ENCODE results near the gene F10.

Gene F10

DNA sequence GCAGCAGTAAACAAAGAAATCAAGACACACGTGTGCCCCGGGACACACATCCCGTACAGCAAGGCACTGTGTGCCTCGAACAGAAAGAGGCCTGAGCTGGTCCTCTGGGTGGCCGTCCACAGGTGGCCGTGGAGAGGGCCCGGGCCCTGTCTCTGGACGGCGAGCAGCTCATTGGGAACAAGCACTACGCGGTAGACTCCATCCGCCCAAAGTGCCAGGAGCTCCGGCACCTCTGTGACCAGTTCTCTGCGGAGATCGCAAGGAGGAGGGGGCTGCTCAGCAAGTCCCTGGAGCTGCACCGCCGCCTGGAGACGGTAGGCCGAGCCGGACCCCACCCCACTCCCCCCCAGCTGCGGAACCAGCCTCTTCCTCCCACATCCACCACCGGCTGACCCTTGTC, 47.7 kb upstream of the F10 start:
- H3K9ac ChIP-seq (ENCODE audit: low read length) = no peak overlapping the region
- H3K27ac ChIP-seq (ENCODE audit: low read depth, low read length) = no peak overlapping the region
- no peaks in the 10 kb centered on the region for H3K27me3 ChIP-seq (ENCODE audit: low read length)
- no peak for TF ChIP-seq EZH2phosphoT487 (conservative IDR thresholded peaks at IDR 0.05; ENCODE audit: low read length)
- TF ChIP-seq, protein P1, sequence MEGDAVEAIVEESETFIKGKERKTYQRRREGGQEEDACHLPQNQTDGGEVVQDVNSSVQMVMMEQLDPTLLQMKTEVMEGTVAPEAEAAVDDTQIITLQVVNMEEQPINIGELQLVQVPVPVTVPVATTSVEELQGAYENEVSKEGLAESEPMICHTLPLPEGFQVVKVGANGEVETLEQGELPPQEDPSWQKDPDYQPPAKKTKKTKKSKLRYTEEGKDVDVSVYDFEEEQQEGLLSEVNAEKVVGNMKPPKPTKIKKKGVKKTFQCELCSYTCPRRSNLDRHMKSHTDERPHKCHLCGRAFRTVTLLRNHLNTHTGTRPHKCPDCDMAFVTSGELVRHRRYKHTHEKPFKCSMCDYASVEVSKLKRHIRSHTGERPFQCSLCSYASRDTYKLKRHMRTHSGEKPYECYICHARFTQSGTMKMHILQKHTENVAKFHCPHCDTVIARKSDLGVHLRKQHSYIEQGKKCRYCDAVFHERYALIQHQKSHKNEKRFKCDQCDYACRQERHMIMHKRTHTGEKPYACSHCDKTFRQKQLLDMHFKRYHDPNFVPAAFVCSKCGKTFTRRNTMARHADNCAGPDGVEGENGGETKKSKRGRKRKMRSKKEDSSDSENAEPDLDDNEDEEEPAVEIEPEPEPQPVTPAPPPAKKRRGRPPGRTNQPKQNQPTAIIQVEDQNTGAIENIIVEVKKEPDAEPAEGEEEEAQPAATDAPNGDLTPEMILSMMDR (IDR thresholded peaks at IDR 0.05; ENCODE audit: insufficient read depth, low read length, poor library complexity, severe bottlenecking) = no peak
- H3F3A ChIP-seq (ENCODE audit: insufficient read depth) = no peaks in the 10 kb centered on the region
- H3K9me3 ChIP-seq (ENCODE audit: insufficient read depth, low read length) = no peaks in the 10 kb centered on the region
- H3K36me3 ChIP-seq (ENCODE audit: low read length) = no peaks in the 10 kb centered on the region
- H2AFZ ChIP-seq (ENCODE audit: low read depth, low read length, severe bottlenecking) = no peak overlapping the region
- no peaks in the 10 kb centered on the region for H3K9me2 ChIP-seq (replicated peaks; ENCODE audit: insufficient read depth, low read length)
- H4K20me1 ChIP-seq (ENCODE audit: low read depth, low read length) = no peaks in the 10 kb centered on the region
- no peak overlapping the region for H3K4me3 ChIP-seq (ENCODE audit: insufficient read depth, low read length, poor library complexity, severe bottlenecking)
- H3K79me2 ChIP-seq (ENCODE audit: insufficient read depth, low read length) = no peaks in the 10 kb centered on the region
- no peak overlapping the region for H3K4me2 ChIP-seq (ENCODE audit: low read depth, low read length, poor library complexity, severe bottlenecking)

DNA sequence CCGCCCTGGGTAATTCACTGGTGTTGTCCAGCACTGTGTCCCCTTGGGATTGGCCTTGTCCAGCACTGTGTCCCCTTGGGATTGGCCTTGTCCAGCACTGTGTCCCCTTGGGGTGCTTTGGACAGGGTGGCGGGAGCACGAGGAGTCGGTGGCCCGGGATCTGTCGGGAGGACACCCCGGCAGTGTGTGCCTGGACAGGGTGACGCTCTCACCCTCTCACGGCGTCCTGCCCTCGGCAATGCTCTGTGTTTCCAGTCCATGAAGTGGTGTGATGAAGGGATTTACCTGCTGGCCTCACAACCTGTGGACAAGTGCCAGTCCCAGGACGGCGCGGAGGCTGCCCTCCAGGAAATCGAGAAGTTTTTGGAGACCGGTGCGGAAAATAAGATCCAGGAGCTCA, 46.9 kb upstream of the F10 start:
- H2AFZ ChIP-seq (ENCODE audit: low read depth, low read length, severe bottlenecking) = no peak overlapping the region
- no peaks in the 10 kb centered on the region for H3F3A ChIP-seq (ENCODE audit: insufficient read depth)
- H3K4me3 ChIP-seq (ENCODE audit: insufficient read depth, low read length, poor library complexity, severe bottlenecking) = no peak overlapping the region
- H3K27me3 ChIP-seq (ENCODE audit: low read length) = no peaks in the 10 kb centered on the region
- no peak overlapping the region for H3K27ac ChIP-seq (ENCODE audit: low read depth, low read length)
- H4K20me1 ChIP-seq (ENCODE audit: low read depth, low read length) = no peaks in the 10 kb centered on the region
- H3K4me2 ChIP-seq (ENCODE audit: low read depth, low read length, poor library complexity, severe bottlenecking) = no peak overlapping the region
- H3K9me3 ChIP-seq (ENCODE audit: insufficient read depth, low read length) = no peaks in the 10 kb centered on the region
- H3K79me2 ChIP-seq (ENCODE audit: insufficient read depth, low read length) = no peaks in the 10 kb centered on the region
- TF ChIP-seq, protein P1 (IDR thresholded peaks at IDR 0.05; ENCODE audit: insufficient read depth, low read length, poor library complexity, severe bottlenecking) = no peak
- no peak for TF ChIP-seq EZH2phosphoT487 (conservative IDR thresholded peaks at IDR 0.05; ENCODE audit: low read length)
- no peak overlapping the region for H3K9ac ChIP-seq (ENCODE audit: low read length)
- H3K36me3 ChIP-seq (ENCODE audit: low read length) = no peaks in the 10 kb centered on the region
- H3K9me2 ChIP-seq (replicated peaks; ENCODE audit: insufficient read depth, low read length) = no peaks in the 10 kb centered on the region

DNA sequence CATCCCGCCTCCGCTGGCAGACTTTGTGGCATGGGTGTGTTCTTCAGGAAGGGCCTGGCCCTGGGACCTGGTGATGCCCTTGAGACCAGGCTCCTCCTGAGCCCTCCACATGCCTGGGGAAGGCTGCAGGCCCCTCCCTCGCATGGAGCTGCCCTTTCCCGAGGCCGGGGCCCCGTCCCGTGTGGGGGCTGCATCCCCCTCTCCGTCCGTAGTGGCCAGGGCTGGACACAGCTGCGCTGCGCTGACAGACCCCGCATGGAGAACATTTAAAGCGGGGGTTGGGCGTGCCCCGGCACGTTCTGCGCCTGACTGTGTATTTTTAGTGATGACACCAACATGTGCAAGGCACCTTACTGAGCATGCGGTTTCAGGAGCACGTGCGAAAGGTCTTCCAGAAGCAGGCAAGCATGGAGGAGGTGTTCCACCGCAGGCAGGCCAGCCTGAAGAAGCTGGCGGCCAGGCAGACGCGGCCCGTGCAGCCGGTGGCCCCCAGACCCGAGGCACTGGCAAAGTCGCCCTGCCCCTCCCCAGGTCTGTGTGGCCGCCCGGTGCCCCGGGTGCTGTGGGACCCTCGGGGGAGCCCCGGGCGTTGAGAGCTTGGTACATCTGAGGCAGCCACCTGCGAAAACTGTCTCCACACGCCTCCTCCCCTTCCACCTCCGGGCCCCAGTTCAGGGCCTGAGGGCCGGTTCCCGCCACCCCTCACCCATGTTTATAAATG, 45.8 kb upstream of the F10 start:
- H4K20me1 ChIP-seq (ENCODE audit: low read depth, low read length) = no peaks in the 10 kb centered on the region
- no peaks in the 10 kb centered on the region for H3K79me2 ChIP-seq (ENCODE audit: insufficient read depth, low read length)
- H2AFZ ChIP-seq (ENCODE audit: low read depth, low read length, severe bottlenecking) = no peak overlapping the region
- no peaks in the 10 kb centered on the region for H3K9me3 ChIP-seq (ENCODE audit: insufficient read depth, low read length)
- H3K27ac ChIP-seq (ENCODE audit: low read depth, low read length) = no peak overlapping the region
- TF ChIP-seq, protein P1 (IDR thresholded peaks at IDR 0.05; ENCODE audit: insufficient read depth, low read length, poor library complexity, severe bottlenecking) = no peak
- TF ChIP-seq EZH2phosphoT487 (conservative IDR thresholded peaks at IDR 0.05; ENCODE audit: low read length) = no peak
- H3K4me3 ChIP-seq (ENCODE audit: insufficient read depth, low read length, poor library complexity, severe bottlenecking) = no peak overlapping the region
- H3F3A ChIP-seq (ENCODE audit: insufficient read depth) = no peaks in the 10 kb centered on the region
- H3K36me3 ChIP-seq (ENCODE audit: low read length) = no peaks in the 10 kb centered on the region
- no peak overlapping the region for H3K4me2 ChIP-seq (ENCODE audit: low read depth, low read length, poor library complexity, severe bottlenecking)
- no peaks in the 10 kb centered on the region for H3K9me2 ChIP-seq (replicated peaks; ENCODE audit: insufficient read depth, low read length)
- H3K9ac ChIP-seq (ENCODE audit: low read length) = no peak overlapping the region
- no peaks in the 10 kb centered on the region for H3K27me3 ChIP-seq (ENCODE audit: low read length)
